Calu3 (cell line): ENCODE results near the gene DAB1. TPM values are rescaled to one million over a fixed set of nuclear protein-coding genes. Genes with fewer than 3 reads are reported as not detected.

Experiments
- BruUV-seq: library from RNA; stranded (reverse); fragments of 400-500 nt; replicated peaks from 2 replicates; lab custom pipeline; 2021; lab: Mats Ljungman, UMichigan
- CTCF ChIA-PET: fragments of 300-600 bp; sonication (Branson Sonifier 250); formaldehyde crosslinking; loops from one replicate; lab custom pipeline; 2022; ENCODE audit warnings: antibody characterized with exemption; lab: Charles Lee
- DNase-seq: peaks from one replicate; pipeline ENCODE4 v3.0.0; 2022
- H3K27ac Mint-ChIP-seq: one replicate; pipeline ENCODE4 v1.8.0; 2022; ENCODE audit warnings: mixed read lengths; ENCODE audit not compliant: unreplicated experiment
- H3K27me3 Mint-ChIP-seq: one replicate; pipeline ENCODE4 v1.8.0; 2022; ENCODE audit warnings: mixed read lengths; ENCODE audit not compliant: unreplicated experiment
- H3K36me3 Mint-ChIP-seq: one replicate; pipeline ENCODE4 v1.8.0; 2022; ENCODE audit warnings: mild to moderate bottlenecking, moderate library complexity, mixed read lengths; ENCODE audit not compliant: insufficient read depth, unreplicated experiment
- H3K4me1 Mint-ChIP-seq: one replicate; pipeline ENCODE4 v1.8.0; 2022; ENCODE audit warnings: mild to moderate bottlenecking, low read depth, mixed read lengths; ENCODE audit not compliant: unreplicated experiment
- H3K4me3 Mint-ChIP-seq: one replicate; pipeline ENCODE4 v1.8.0; 2022; ENCODE audit warnings: mild to moderate bottlenecking, low read depth, moderate library complexity, mixed read lengths; ENCODE audit not compliant: unreplicated experiment
- H3K9me3 Mint-ChIP-seq: one replicate; pipeline ENCODE4 v1.8.0; 2022; ENCODE audit warnings: low read depth, mixed read lengths; ENCODE audit not compliant: unreplicated experiment
- intact Hi-C: fragments of 100-400 bp; cut with micrococcal nuclease; formaldehyde crosslinking; loops from one replicate; pipeline ENCODE4 v1.10.0; 2022; ENCODE audit not compliant: unreplicated experiment
- total RNA-seq: library from RNA; stranded (reverse); gene quantifications from 2 replicates; pipeline ENCODE4 v1.2.3, GENCODE V29; 2022
- TF ChIP-seq, protein P1 (sequence below): fragments of 200-600 bp; IDR thresholded peaks from one replicate; pipeline ENCODE4 v1.8.0; 2022; ENCODE audit warnings: antibody characterized with exemption; ENCODE audit not compliant: unreplicated experiment

DAB1 gene
- total RNA-seq, 1 experiment from 2014 or later, result not detected

DNA sequence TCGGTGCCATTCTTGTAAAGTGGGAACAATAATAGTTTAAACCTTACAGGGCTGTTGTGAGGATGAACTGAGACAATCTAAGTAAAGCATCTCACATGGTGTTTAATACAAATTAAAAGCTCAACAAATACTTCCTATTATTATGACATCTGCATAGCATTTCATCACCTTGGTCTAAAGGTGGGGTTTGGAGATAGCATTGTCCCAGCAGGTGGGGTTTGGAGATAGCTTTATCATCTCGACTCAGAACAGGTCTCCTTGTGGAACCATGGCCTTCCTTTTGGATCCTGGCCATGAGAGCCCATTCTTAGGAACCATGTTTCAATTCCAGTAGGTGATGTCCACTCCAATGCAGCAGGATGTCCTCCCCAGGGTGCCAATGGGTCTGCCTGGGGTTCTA lies 437.5 kb downstream of the DAB1 start:
- Mint-ChIP-seq H3K27me3 (peaks cover under 1% of the 10 kb centered on the region), H3K36me3 (no peaks in the 10 kb centered on the region), H3K27ac (no peak overlapping the region), H3K4me3 (no peak overlapping the region), H3K4me1 (no peaks in the 10 kb centered on the region), H3K9me3 (peaks cover 2% of the 10 kb centered on the region)
- DNase-seq, result no peak
- BruUV-seq, result no TSS peak
- CTCF ChIA-PET, result no interaction called here
- intact Hi-C loops, result no loop called here
- TF ChIP-seq, protein P1, sequence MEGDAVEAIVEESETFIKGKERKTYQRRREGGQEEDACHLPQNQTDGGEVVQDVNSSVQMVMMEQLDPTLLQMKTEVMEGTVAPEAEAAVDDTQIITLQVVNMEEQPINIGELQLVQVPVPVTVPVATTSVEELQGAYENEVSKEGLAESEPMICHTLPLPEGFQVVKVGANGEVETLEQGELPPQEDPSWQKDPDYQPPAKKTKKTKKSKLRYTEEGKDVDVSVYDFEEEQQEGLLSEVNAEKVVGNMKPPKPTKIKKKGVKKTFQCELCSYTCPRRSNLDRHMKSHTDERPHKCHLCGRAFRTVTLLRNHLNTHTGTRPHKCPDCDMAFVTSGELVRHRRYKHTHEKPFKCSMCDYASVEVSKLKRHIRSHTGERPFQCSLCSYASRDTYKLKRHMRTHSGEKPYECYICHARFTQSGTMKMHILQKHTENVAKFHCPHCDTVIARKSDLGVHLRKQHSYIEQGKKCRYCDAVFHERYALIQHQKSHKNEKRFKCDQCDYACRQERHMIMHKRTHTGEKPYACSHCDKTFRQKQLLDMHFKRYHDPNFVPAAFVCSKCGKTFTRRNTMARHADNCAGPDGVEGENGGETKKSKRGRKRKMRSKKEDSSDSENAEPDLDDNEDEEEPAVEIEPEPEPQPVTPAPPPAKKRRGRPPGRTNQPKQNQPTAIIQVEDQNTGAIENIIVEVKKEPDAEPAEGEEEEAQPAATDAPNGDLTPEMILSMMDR, result no peak

DNA sequence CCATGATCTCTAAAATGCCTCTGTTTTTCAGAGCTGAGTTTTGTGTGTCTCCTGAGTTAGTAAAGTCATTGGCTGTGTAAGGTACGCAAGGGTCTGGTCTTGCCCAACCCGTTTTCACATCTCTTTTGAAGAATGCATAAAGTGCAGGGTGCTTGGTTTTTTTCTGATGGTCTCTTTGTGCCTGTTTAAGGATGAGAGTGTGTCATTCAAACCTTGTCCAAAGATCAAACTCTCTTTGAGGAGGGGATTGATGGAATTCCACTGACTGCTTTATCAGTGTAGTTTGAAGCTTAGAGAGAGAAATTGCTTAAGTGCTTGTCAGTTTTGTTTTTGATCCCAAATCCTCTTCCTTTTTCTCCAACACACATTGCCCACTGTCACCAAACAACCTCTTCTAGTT lies 438.0 kb downstream of the DAB1 start:
- H3K4me3 Mint-ChIP-seq, result no peak overlapping the region

DNA sequence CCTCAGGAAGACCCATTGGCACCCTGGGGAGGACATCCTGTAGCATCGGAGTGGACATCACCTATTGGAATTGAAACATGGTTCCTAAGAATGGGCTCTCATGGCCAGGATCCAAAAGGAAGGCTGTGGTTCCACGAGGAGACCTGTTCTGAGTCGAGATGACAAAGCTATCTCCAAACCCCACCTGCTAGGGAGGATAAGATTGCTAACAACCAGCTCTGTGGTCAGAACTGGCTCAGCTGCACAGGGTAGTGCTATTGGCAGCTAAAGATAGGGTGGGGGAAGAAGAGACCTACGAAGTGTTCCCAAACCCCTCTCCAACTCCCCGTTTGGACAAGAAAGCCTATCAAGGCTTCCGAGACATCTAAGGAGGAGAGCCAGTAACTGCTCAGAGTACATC lies 440.4 kb downstream of the DAB1 start:
- Mint-ChIP-seq H3K4me1 (no peaks in the 10 kb centered on the region), H3K36me3 (no peaks in the 10 kb centered on the region), H3K9me3 (peaks cover 6% of the 10 kb centered on the region), H3K4me3 (no peak overlapping the region), H3K27me3 (peaks cover 30% of the 10 kb centered on the region), H3K27ac (no peak overlapping the region)
- BruUV-seq, result no TSS peak
- TF ChIP-seq, protein P1, result no peak
- intact Hi-C loops, result no loop called here
- no peak for DNase-seq
- CTCF ChIA-PET, result no interaction called here

More for the DNA sequence above, 438.0 kb downstream of the DAB1 start:
- Mint-ChIP-seq H3K9me3 (peaks cover 3% of the 10 kb centered on the region), H3K4me1 (no peaks in the 10 kb centered on the region), H3K27me3 (peaks cover 6% of the 10 kb centered on the region), H3K27ac (no peak overlapping the region), H3K36me3 (no peaks in the 10 kb centered on the region)
- intact Hi-C loops, result no loop called here
- no peak for DNase-seq
- CTCF ChIA-PET, result no interaction called here
- TF ChIP-seq, protein P1, result no peak
- BruUV-seq, result no TSS peak

DNA sequence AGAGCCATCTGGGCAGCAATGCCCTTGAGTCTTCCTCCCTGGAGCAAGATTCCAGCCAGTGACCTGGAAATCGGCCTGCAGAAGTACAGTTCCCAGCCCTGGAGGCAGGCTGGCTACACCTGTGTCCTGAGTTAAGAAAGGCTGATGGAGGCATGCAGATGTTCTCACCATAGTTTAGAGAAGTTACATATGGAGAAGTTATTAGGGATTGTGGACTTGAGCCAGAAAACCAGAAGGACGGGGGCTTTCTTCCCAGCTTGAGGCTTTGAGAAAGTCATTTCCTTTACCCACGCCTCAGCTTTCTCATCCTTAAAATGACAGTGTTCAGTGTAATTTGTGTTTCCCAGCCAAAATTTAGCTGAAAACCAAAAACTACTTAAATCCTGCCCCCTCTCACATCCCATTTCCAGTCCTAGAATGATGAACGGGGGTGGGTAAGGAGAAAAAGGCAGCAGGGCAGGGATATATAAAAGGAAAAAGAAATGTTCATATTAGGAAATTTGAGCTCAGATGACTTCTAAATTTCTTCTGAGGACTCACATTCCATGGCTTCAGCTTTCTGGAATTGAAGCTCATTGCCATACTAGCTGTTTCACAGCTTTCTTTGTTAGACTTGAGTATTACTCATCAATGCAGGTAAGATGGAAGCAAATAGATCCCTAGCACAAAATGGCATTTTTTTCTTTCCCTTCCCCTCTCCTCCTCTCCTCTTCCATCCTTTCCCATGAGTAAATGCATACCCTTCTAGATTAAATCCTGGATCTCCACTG lies 443.7 kb downstream of the DAB1 start:
- Mint-ChIP-seq H3K9me3 (peaks cover 6% of the 10 kb centered on the region), H3K27me3 (peaks cover 37% of the 10 kb centered on the region), H3K4me1 (no peaks in the 10 kb centered on the region), H3K36me3 (no peaks in the 10 kb centered on the region), H3K4me3 (no peak overlapping the region), H3K27ac (no peak overlapping the region)
- BruUV-seq, result no TSS peak
- CTCF ChIA-PET, result interaction anchor here (0.6 kb wide), 1 partner anchor 11 kb away, joined by 3 read pairs; no protein-coding TSS in a partner anchor
- DNase-seq, result no peak
- TF ChIP-seq, protein P1, result no peak
- intact Hi-C loops, result no loop called here
